ENCODE measurements around the gene FSHR. TPM values are rescaled to one million over a fixed set of nuclear protein-coding genes. Genes with fewer than 3 reads are reported as not detected.

The FSHR gene
- total RNA-seq, 1 experiment from 2014 or later = not detected

DNA sequence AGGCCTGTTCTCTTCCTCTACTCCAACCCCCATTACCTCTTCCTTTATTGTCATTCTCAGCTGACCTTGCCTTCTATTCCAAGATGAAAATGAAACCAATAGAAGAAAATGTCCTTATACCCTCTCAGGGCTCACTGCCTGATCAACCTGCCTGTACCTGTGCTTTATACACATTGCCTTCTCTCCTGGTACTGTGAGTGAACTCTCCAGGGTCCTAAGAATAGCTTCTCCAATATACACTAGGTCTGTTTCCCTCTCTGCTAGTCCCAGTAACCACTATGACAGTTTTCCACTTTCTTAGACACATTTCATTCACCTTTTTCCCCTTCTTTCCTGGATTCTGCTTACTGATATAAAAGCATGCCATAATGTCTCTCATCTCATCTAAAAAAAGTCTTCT is 85.7 kb downstream of the FSHR start:
- Histone ChIP-seq H4K20me1 (ENCODE audit: insufficient read depth) (no peaks in the 10 kb centered on the region), H3F3A (ENCODE audit: insufficient read depth, low read depth) (no peaks in the 10 kb centered on the region), H3K4me1 (replicated peaks; ENCODE audit: insufficient read depth) (no peaks in the 10 kb centered on the region), H3K79me2 (ENCODE audit: low read depth) (no peaks in the 10 kb centered on the region), H3K36me3 (ENCODE audit: low read depth) (no peaks in the 10 kb centered on the region), H3K9me3 (ENCODE audit: insufficient read depth, low read depth) (no peaks in the 10 kb centered on the region), H3K27ac (no peak overlapping the region), H3K9me2 (ENCODE audit: insufficient read depth) (no peaks in the 10 kb centered on the region), H3K27me3 (ENCODE audit: insufficient read depth, low read depth) (no peaks in the 10 kb centered on the region), H3K4me2 (no peak overlapping the region), H3K4me3 (no peak overlapping the region), H2AFZ (no peak overlapping the region)
- CTCF ChIA-PET = no interaction called here
- POLR2A ChIA-PET (ENCODE audit: unreplicated experiment) = no interaction called here
- TF ChIP-seq, protein P1, sequence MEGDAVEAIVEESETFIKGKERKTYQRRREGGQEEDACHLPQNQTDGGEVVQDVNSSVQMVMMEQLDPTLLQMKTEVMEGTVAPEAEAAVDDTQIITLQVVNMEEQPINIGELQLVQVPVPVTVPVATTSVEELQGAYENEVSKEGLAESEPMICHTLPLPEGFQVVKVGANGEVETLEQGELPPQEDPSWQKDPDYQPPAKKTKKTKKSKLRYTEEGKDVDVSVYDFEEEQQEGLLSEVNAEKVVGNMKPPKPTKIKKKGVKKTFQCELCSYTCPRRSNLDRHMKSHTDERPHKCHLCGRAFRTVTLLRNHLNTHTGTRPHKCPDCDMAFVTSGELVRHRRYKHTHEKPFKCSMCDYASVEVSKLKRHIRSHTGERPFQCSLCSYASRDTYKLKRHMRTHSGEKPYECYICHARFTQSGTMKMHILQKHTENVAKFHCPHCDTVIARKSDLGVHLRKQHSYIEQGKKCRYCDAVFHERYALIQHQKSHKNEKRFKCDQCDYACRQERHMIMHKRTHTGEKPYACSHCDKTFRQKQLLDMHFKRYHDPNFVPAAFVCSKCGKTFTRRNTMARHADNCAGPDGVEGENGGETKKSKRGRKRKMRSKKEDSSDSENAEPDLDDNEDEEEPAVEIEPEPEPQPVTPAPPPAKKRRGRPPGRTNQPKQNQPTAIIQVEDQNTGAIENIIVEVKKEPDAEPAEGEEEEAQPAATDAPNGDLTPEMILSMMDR (conservative IDR thresholded peaks at IDR 0.05) = no peak
- no peak for TF ChIP-seq EZH2 (IDR thresholded peaks at IDR 0.05; ENCODE audit: low read depth)
- no peak for DNase-seq
- intact Hi-C loops (cut with micrococcal nuclease; ENCODE audit: unreplicated experiment) = no loop called here
- BruUV-seq (replicated peaks) = no TSS peak

DNA sequence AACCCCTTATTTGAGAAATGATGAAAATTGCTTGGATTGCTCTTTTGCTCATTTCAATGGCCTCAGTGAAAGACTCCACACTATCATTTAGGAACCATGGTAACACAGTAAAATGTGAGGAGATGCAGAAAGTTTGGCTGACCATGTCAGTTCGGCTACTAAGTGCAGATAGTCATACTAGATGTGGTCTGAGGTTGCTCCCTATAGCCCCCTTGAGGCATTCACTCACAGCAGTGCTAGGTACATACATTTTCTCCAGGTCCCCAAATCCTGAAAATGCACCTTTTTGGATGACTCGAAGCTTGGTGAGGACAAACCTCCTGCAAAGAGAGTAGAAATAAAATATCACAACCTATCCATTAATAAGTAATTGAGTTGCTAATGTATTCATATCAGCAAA is 86.3 kb downstream of the FSHR start:
- Histone ChIP-seq H3K27ac (no peak overlapping the region), H3F3A (ENCODE audit: insufficient read depth, low read depth) (no peaks in the 10 kb centered on the region), H3K4me3 (no peak overlapping the region), H3K4me1 (replicated peaks; ENCODE audit: insufficient read depth) (no peaks in the 10 kb centered on the region), H3K79me2 (ENCODE audit: low read depth) (no peaks in the 10 kb centered on the region), H3K9me3 (ENCODE audit: insufficient read depth, low read depth) (no peaks in the 10 kb centered on the region), H3K36me3 (ENCODE audit: low read depth) (no peaks in the 10 kb centered on the region), H2AFZ (no peak overlapping the region), H3K27me3 (ENCODE audit: insufficient read depth, low read depth) (no peaks in the 10 kb centered on the region), H4K20me1 (ENCODE audit: insufficient read depth) (no peaks in the 10 kb centered on the region), H3K9me2 (ENCODE audit: insufficient read depth) (no peaks in the 10 kb centered on the region), H3K4me2 (no peak overlapping the region)
- TF ChIP-seq EZH2 (IDR thresholded peaks at IDR 0.05; ENCODE audit: low read depth) = no peak
- TF ChIP-seq, protein P1 (conservative IDR thresholded peaks at IDR 0.05) = no peak
- CTCF ChIA-PET = no interaction called here
- POLR2A ChIA-PET (ENCODE audit: unreplicated experiment) = no interaction called here
- BruUV-seq (replicated peaks) = no TSS peak
- no peak for DNase-seq
- intact Hi-C loops (cut with micrococcal nuclease; ENCODE audit: unreplicated experiment) = no loop called here

DNA sequence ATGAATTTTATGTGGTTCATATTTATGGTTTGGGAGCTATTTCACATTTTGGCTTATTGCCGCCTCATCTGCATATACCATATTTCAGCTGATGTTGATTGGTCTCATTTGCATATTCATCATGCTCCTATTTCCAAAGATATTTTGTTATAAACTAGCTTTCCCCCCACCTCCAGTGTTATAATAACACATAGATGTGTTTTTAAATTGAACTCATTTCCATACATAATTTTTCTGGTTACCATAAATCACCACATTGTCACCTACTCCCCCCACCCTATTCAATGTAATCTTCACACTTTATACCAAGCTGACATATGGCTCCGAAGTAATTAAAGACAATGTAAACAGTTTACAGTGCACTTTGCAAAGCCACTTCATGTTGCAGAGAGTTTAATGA is 101.2 kb downstream of the FSHR start:
- POLR2A ChIA-PET (ENCODE audit: unreplicated experiment) = no interaction called here
- Histone ChIP-seq H3F3A (ENCODE audit: insufficient read depth, low read depth) (no peaks in the 10 kb centered on the region), H3K36me3 (ENCODE audit: low read depth) (no peaks in the 10 kb centered on the region), H3K4me3 (no peak overlapping the region), H3K79me2 (ENCODE audit: low read depth) (no peaks in the 10 kb centered on the region), H3K4me2 (no peak overlapping the region), H3K27ac (no peak overlapping the region), H3K9me3 (ENCODE audit: insufficient read depth, low read depth) (no peaks in the 10 kb centered on the region), H3K9me2 (ENCODE audit: insufficient read depth) (no peaks in the 10 kb centered on the region; the same call in 1 of the 2 replicates), H4K20me1 (ENCODE audit: insufficient read depth) (no peaks in the 10 kb centered on the region), H2AFZ (no peak overlapping the region), H3K27me3 (ENCODE audit: insufficient read depth, low read depth) (no peaks in the 10 kb centered on the region), H3K4me1 (replicated peaks; ENCODE audit: insufficient read depth) (no peaks in the 10 kb centered on the region)
- intact Hi-C loops (cut with micrococcal nuclease; ENCODE audit: unreplicated experiment) = no loop called here
- CTCF ChIA-PET = interaction anchor here (0.6 kb wide), 1 partner anchor 466 kb away, joined by 3 read pairs; no protein-coding TSS in a partner anchor
- BruUV-seq (replicated peaks) = no TSS peak
- no peak for DNase-seq
- TF ChIP-seq, protein P1 (conservative IDR thresholded peaks at IDR 0.05) = no peak
- no peak for TF ChIP-seq EZH2 (IDR thresholded peaks at IDR 0.05; ENCODE audit: low read depth)

All from PC-9 (cell line).